LHCN-M2 (cell line): ENCODE results near the gene PRPF6. TPM values are rescaled to one million over a fixed set of nuclear protein-coding genes. Genes with fewer than 3 reads are reported as not detected.

ENCODE experiments used
- DNase-seq: peaks from one replicate; pipeline ENCODE4 v3.0.0-alpha.2; 2012; ENCODE audit warnings: low read depth
- polyA plus RNA-seq: library from polyadenylated mRNA; unstranded; fragments of >200 nt; gene quantifications from one replicate; pipeline ENCODE4 v1.2.1, GENCODE V29; 2012; ENCODE audit warnings: missing spikeins
- total RNA-seq: library from RNA; depleted of rRNA; stranded (reverse); fragments of >200 nt; gene quantifications from 2 replicates; pipeline ENCODE4 v1.2.3, GENCODE V29; 2014; rRNA removed

PRPF6 gene
- total RNA-seq, result 50.1 and 60.4 TPM in 2 replicates
- polyA plus RNA-seq, result 64.7 TPM

- peak; percentile 94 for DNase-seq
Observed at GRCh38 chr20:63980806-63981728, at the start of gene PRPF6. Gene PRPF6, plus strand, starts transcription at chr20:63981132. Its CDS starts 114 bp downstream, at chr20:63981246.

GRCh38 chr20:63931735-63932134 lies 49.2 kb upstream of the PRPF6 start:
- no peak for DNase-seq

- DNase-seq, result no peak
Observed at GRCh38 chr20:63932606-63933160, 48.2 kb upstream of the PRPF6 start.

GRCh38 chr20:63933646-63934045 lies 47.3 kb upstream of the PRPF6 start:
- DNase-seq, result no peak

GRCh38 chr20:63934271-63935068 lies 46.5 kb upstream of the PRPF6 start:
- DNase-seq, result no peak

GRCh38 chr20:63935447-63935846 lies 45.5 kb upstream of the PRPF6 start:
- no peak for DNase-seq

- DNase-seq, result no peak
Observed at GRCh38 chr20:63937596-63937995, 43.3 kb upstream of the PRPF6 start.

- DNase-seq, result no peak
Observed at GRCh38 chr20:63939061-63939935, 41.6 kb upstream of the PRPF6 start.

- DNase-seq, result no peak
Observed at GRCh38 chr20:63940071-63940471, 40.9 kb upstream of the PRPF6 start.

GRCh38 chr20:63940472-63941266 lies 40.3 kb upstream of the PRPF6 start:
- no peak for DNase-seq

- DNase-seq, result no peak
Observed at GRCh38 chr20:63941282-63942081, 39.5 kb upstream of the PRPF6 start.

GRCh38 chr20:63942250-63942951 lies 38.5 kb upstream of the PRPF6 start:
- DNase-seq, result no peak

- no peak for DNase-seq
Observed at GRCh38 chr20:63942969-63943807, 37.7 kb upstream of the PRPF6 start.

GRCh38 chr20:63943808-63944077 lies 37.2 kb upstream of the PRPF6 start:
- DNase-seq, result no peak

- DNase-seq, result no peak
Observed at GRCh38 chr20:63944078-63944941, 36.6 kb upstream of the PRPF6 start.

- no peak for DNase-seq
Observed at GRCh38 chr20:63945031-63945658, 35.8 kb upstream of the PRPF6 start.
